GM21717 (cell line): ENCODE measurements around the gene HRH4.

Experiments
- ATAC-seq: cut with Tn5 transposase; IDR thresholded peaks from one replicate; pipeline ENCODE4 v1.9.1; 2021; ENCODE audit warnings: mild to moderate bottlenecking, moderate library complexity; ENCODE audit not compliant: unreplicated experiment

Gene HRH4

GRCh38 chr18:24460388-24460787, at the start of gene HRH4:
Gene HRH4 (plus strand): TSS chr18:24460637. CDS start chr18:24460729, 92 bp downstream.
- no peak for ATAC-seq

- no peak for ATAC-seq
Measured at GRCh38 chr18:24413148-24413547, 47.3 kb upstream of the HRH4 start.

- no peak for ATAC-seq
Measured at GRCh38 chr18:24414349-24415003, 46.0 kb upstream of the HRH4 start.

GRCh38 chr18:24417480-24417879, 43.0 kb upstream of the HRH4 start:
- no peak for ATAC-seq

- ATAC-seq: no peak
Measured at GRCh38 chr18:24420551-24420950, 39.9 kb upstream of the HRH4 start.

- no peak for ATAC-seq
Measured at GRCh38 chr18:24421831-24422230, 38.6 kb upstream of the HRH4 start.

- no peak for ATAC-seq
Measured at GRCh38 chr18:24426073-24426397, 34.4 kb upstream of the HRH4 start.

GRCh38 chr18:24426398-24427294, 33.8 kb upstream of the HRH4 start, which contains the start of gene IMPACT:
Gene IMPACT (plus strand): TSS chr18:24426670. CDS start chr18:24426757, 87 bp downstream.
- peak; percentile 77 for ATAC-seq

GRCh38 chr18:24427484-24427883, 33.0 kb upstream of the HRH4 start:
- no peak for ATAC-seq

GRCh38 chr18:24428709-24429108, 31.7 kb upstream of the HRH4 start:
- no peak for ATAC-seq

GRCh38 chr18:24429188-24429587, 31.2 kb upstream of the HRH4 start:
- no peak for ATAC-seq

- no peak for ATAC-seq
Measured at GRCh38 chr18:24432618-24433017, 27.8 kb upstream of the HRH4 start.

- ATAC-seq: no peak
Measured at GRCh38 chr18:24436939-24437338, 23.5 kb upstream of the HRH4 start.

GRCh38 chr18:24443870-24444269, 16.6 kb upstream of the HRH4 start:
- ATAC-seq: no peak

GRCh38 chr18:24446453-24446852, 14.0 kb upstream of the HRH4 start:
- ATAC-seq: peak; percentile 53

GRCh38 chr18:24446953-24447538, 13.4 kb upstream of the HRH4 start:
- no peak for ATAC-seq

- ATAC-seq: no peak
Measured at GRCh38 chr18:24447961-24448360, 12.5 kb upstream of the HRH4 start.

GRCh38 chr18:24456549-24456948, 3.9 kb upstream of the HRH4 start:
- peak; percentile 86 for ATAC-seq

GRCh38 chr18:24459772-24460171, 665 bp upstream of the HRH4 start:
- ATAC-seq: no peak

- no peak for ATAC-seq
Measured at GRCh38 chr18:24461996-24462395, 1.6 kb downstream of the HRH4 start.

- ATAC-seq: no peak
Measured at GRCh38 chr18:24462838-24463775, 2.7 kb downstream of the HRH4 start.
